Measurements from ENCODE around the gene PRELID1.

DNA sequence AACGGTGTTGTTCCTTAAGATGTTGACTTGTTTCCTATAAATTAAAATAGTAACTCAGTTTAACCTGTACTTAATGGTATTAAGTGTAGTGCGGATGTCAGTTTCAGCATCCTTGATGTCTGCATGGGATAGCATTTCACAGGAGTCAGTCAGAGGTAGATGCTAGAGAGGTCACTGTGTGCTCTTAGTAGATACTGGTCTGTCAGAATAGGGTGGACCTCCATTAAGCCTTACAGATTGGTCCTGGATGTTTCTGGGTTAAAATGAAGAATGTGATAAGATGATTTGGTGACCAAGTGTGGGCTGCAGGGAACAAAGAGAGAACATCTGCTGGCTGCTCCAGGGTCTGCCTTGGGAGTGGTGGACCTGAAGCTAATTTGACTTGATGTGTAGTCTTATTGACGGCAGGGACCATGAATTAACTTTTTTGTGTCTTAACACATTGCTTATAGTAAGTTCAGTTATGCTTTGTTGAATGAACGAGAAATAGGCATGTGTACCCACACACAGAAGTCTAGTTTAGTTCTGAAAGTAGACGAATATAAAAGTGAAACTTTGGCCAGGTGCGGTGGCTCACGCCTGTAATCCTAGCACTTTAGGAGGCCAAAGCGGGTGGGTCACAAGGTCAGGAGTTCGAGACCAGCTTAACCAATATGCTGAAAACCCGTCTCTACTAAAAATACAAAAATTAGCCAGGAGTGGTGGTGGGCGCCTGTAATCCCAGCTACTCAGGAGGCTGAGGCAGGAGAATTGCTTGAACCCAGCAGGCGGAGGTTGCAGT is 12.6 kb upstream of the PRELID1 start:
- TF ChIP-seq CTCF (IDR thresholded peaks at IDR 0.05 in 8 of 11, conservative IDR thresholded peaks at IDR 0.05 in 3 of 11) (no peak), POLR2AphosphoS5 (IDR thresholded peaks at IDR 0.05) (no peak), POLR2A (IDR thresholded peaks at IDR 0.05) (no peak)
